Left forelimb (tissue), 1 donor: ENCODE results near the gene CALD1.

Source experiments
- DNase-seq: peaks from one replicate; pipeline ENCODE4 v3.0.0-alpha.2; 2018; ENCODE audit warnings: low spot score

CALD1 gene

GRCh38 chr7:134927076-134927475 lies 147.6 kb downstream of the CALD1 start:
- DNase-seq = no peak

GRCh38 chr7:134927723-134928122 lies 148.3 kb downstream of the CALD1 start:
- no peak for DNase-seq

- no peak for DNase-seq
These were observed 149.1 kb downstream of the CALD1 start for GRCh38 chr7:134928554-134928953.

- DNase-seq = no peak
These were observed 152.1 kb downstream of the CALD1 start for GRCh38 chr7:134931487-134931886.

GRCh38 chr7:134932707-134933370 lies 153.4 kb downstream of the CALD1 start:
- DNase-seq = no peak

- DNase-seq = no peak
These were observed 154.1 kb downstream of the CALD1 start for GRCh38 chr7:134933460-134934068.

GRCh38 chr7:134935701-134936100 lies 156.3 kb downstream of the CALD1 start:
- no peak for DNase-seq

- no peak for DNase-seq
These were observed 157.6 kb downstream of the CALD1 start for GRCh38 chr7:134936893-134937510.

GRCh38 chr7:134938141-134938540 lies 158.7 kb downstream of the CALD1 start:
- DNase-seq = no peak

GRCh38 chr7:134939136-134939535 lies 159.7 kb downstream of the CALD1 start:
- DNase-seq = no peak

GRCh38 chr7:134940729-134941128 lies 161.3 kb downstream of the CALD1 start:
- no peak for DNase-seq

- no peak for DNase-seq
These were observed 161.9 kb downstream of the CALD1 start for GRCh38 chr7:134941185-134941900.

- no peak for DNase-seq
These were observed 162.5 kb downstream of the CALD1 start for GRCh38 chr7:134941952-134942351.

- no peak for DNase-seq
These were observed 163.4 kb downstream of the CALD1 start for GRCh38 chr7:134942690-134943466.

- DNase-seq = no peak
These were observed 164.5 kb downstream of the CALD1 start for GRCh38 chr7:134943785-134944400.

- DNase-seq = no peak
These were observed 166.3 kb downstream of the CALD1 start for GRCh38 chr7:134945691-134946090.

GRCh38 chr7:134946260-134946659 lies 166.8 kb downstream of the CALD1 start:
- DNase-seq = no peak

GRCh38 chr7:134947329-134947728 lies 167.9 kb downstream of the CALD1 start:
- DNase-seq = no peak

- DNase-seq = no peak
These were observed 168.4 kb downstream of the CALD1 start for GRCh38 chr7:134947831-134948230.

- DNase-seq = no peak
These were observed 168.8 kb downstream of the CALD1 start for GRCh38 chr7:134948246-134948645.

- DNase-seq = no peak
These were observed 169.3 kb downstream of the CALD1 start for GRCh38 chr7:134948736-134949135.

- no peak for DNase-seq
These were observed 169.7 kb downstream of the CALD1 start for GRCh38 chr7:134949171-134949570.
